ENCODE measurements around the gene SH3RF3. TPM values are rescaled to one million over a fixed set of nuclear protein-coding genes. Genes with fewer than 3 reads are reported as not detected.

Gene SH3RF3
- total and polyA plus RNA-seq, 10 of the 15 experiments (the other 5 are each of a cell fraction or from before 2014, with no cell fraction given) = 0.08 to 8.8 (median 2.3) TPM

- Histone ChIP-seq H3K4me1 (ENCODE audit: control insufficient read depth, insufficient read depth, low read length) (no peaks in the 10 kb centered on the region), H3K9me3 (replicated peaks; ENCODE audit: control insufficient read depth, insufficient read depth, low read length) (peaks cover 2% of the 10 kb centered on the region; the same call in 2 of the 3 replicates), H3K4me2 (ENCODE audit: control insufficient read depth, insufficient read depth) (no peak overlapping the region), H3K9ac (ENCODE audit: control insufficient read depth, insufficient read depth, low read length) (no peak overlapping the region), H3K27me3 (replicated peaks in 1 of 2; ENCODE audit: control insufficient read depth in 2 of 2, insufficient read depth in 2 of 2, low read length in 1 of 2) (no peaks in the 10 kb centered on the region), H3K36me3 (ENCODE audit: control insufficient read depth in 2 of 2, insufficient read depth in 2 of 2, low read length in 1 of 2) (no peaks in the 10 kb centered on the region), H3K79me2 (ENCODE audit: control insufficient read depth, insufficient read depth, low read length) (no peaks in the 10 kb centered on the region), H4K20me1 (ENCODE audit: control insufficient read depth, insufficient read depth) (no peaks in the 10 kb centered on the region), H2AFZ (ENCODE audit: control insufficient read depth, low read depth, low read length) (no peak overlapping the region), H3K27ac (ENCODE audit: control insufficient read depth, insufficient read depth) (no peak overlapping the region), H3K4me3 (no peak overlapping the region)
- intact Hi-C loops (cut with micrococcal nuclease; ENCODE audit: unreplicated experiment) (no loop called here), in situ Hi-C loops (cut with MboI) (no loop called here)
- WGBS (ENCODE audit: insufficient coverage, insufficient replicate concordance, low lambda C conversion rate, missing lambda C conversion rate) = 50% methylated on average over 17 of the region's 20 CpGs
- CTCF ChIA-PET = interaction anchor here (0.7 kb wide), 1 partner anchor 50 kb away, joined by 3 read pairs; no protein-coding TSS in a partner anchor
- POLR2A ChIA-PET = no interaction called here
- TF ChIP-seq ZNF274 (IDR thresholded peaks at IDR 0.05; ENCODE audit: insufficient read depth, insufficient read length) (no peak), IRF5 (IDR thresholded peaks at IDR 0.05; ENCODE audit: borderline replicate concordance) (no peak), ZNF217 (IDR thresholded peaks at IDR 0.05) (no peak), JUND (IDR thresholded peaks at IDR 0.05; ENCODE audit: low read depth, low read length) (no peak), E4F1 (IDR thresholded peaks at IDR 0.05; ENCODE audit: borderline replicate concordance, partially characterized antibody) (no peak), NFXL1 (IDR thresholded peaks at IDR 0.05; ENCODE audit: borderline replicate concordance) (no peak), SUPT20H (IDR thresholded peaks at IDR 0.05; ENCODE audit: borderline replicate concordance, control insufficient read depth, low read depth, low read length) (no peak)
- FAIRE-seq (no peak), DNase-seq (ENCODE audit: low read depth, low spot score) (no peak), ATAC-seq (no peak)
- RAD21 ChIA-PET (ENCODE audit: unreplicated experiment) = no interaction called here
- no TSS peak for BruUV-seq (replicated peaks)
- SMC1A ChIA-PET (ENCODE audit: uncharacterized antibody, unreplicated experiment) = interaction anchor here (1.3 kb wide), 1 partner anchor 11 kb away, joined by 4 read pairs; no protein-coding TSS in a partner anchor
Measured at GRCh38 chr2:109446278-109447131, 317.5 kb downstream of the SH3RF3 start.

Data from GM12878 (cell line).